CD4-positive, alpha-beta T cell treated with Interleukin-12 subunit alpha and Interleukin-12 subunit beta, for 1 hour (primary cell): ENCODE data around the gene SPPL3.
"Not testable (repeated sequence)": the region's sequence is repeated elsewhere in the genome, so short reads cannot be mapped to it uniquely, and the experiment has no call there.

Experiments
- DNase-seq: peaks from one replicate; pipeline ENCODE4 v3.0.0-alpha.2; 2020

Gene SPPL3

DNA sequence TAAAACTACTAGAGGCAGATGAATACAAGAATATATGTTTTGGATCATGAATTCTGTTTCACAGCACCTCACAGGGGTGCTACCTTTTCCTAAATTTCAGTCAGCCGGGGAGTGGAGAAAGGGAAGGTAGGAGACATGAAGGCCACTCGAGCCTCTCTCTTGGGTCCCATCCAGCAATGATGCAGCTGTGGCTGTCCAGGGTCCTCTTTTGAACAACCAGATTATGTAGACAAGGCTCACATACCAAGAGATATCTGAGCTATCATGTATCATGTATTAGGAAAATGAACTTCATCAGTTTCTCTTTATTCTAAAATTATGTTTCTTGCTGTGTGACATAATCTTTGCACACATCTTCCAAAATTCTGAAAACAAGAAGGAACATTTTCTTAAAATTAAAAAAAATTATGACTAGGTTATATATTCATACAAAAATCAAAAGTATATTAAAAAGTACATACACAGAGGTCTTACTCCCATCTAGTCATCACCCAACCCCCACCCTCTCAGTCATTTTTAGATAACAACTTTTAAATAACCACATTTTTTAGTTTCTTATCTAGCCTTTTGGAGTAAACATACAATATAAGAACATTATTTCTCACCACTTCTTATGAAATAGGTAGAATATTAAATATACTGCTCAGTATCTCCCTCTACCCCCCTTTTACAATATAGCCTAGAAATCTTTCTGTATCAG, 89.8 kb downstream of the SPPL3 start:
- no peak for DNase-seq

DNA sequence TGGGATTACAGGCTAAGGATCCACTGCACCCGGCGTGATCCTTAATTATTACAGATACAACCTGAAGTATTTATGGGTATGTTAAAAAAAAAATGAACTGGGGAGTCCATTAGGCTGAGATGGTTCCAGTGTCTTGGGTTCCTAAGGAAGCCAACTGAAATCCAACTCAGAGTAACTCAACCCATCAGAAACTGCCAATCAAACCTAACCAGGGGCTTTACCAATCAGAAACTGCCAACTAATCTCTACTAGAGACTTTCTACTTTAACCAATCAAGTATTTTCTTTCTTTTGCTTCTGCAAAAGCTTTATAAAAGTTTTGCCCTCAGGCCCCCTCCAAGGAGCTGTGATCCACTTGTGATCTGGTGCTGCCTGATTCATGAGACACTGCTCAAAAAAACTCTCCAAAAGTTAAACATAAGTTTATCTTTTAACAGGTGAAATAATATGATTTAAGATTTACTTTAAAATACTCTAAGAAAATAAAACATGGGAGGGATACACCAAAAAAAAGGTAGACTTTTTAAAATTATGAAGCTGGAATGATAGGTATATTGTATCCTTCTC, 90.5 kb downstream of the SPPL3 start:
- DNase-seq = no peak

DNA sequence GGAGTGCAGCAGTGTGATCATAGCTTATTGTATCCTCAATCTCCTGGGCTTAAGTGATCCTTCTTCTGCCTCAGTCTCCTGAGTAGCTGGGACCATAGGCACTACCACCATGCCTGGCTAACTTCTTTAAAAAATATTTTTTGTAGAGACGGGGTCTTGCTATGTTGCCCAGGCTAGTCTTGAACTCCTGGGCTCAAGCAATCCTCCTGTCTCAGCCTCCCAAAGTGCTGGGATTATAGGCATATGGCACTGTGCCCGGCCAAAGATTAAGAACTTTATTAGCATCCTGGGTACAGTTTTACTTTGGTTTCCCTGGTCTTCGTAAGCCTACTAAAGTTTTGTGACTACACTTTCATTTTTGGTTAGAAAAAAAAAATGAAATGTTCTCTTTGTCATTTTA, 94.1 kb downstream of the SPPL3 start:
- DNase-seq = no peak

DNA sequence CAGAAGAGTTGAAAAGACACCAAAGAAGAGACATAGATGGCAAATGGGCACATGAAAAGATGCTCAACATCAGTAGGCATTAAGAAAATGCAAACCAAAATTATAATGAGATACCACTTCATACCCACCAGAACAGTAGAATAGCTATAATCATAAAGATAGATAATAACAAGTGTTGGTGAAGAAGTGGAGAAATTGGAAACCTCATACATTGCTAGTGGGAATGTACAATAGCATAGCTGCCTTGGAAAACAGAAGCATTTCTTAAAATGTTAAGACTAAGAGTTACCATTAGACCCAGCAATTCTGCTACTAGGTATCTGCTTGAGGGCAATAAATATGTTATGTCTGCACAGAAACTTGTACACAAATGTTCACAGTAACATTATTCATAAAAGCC, 99.7 kb downstream of the SPPL3 start:
- no peak for DNase-seq

DNA sequence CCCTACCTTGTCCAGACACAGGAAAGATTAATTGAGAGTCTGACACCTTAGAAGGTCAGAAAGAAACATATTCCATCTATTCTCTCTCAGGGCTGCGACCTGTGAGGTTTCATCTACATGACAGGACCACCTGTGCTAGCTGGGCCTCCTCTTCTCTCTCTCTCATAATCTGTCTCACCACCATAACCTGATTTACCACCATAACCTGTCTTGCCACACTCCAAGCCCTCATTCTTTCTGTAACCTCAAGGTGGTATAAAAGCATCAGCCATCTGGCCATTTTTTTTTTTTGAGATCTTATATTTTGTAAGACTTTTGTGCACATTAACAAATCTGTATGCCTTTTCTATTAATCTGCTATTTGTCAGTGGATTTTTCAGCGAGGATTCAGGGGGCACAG, 103.0 kb downstream of the SPPL3 start:
- no peak for DNase-seq

DNA sequence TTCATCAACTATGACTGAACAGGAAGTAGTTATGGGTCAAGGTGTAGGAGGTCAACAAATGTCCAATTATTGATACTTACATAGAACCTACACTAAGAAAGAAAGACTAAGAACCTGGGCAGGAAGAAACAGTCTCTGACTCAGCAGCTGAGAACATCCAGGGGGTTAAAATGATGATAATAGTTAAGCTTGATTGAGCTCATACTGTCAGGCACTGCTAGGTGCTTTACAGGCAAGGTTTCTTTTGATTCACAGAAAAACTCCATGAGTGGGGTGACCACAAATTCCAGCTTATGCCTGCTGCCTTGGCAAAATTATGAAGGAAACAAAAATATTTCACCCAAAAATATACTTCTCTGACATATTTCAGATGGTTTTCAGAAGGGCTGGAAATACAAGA, 103.5 kb downstream of the SPPL3 start:
- DNase-seq = no peak

- no peak for DNase-seq
Observed at GRCh38 chr12:120799243-120800045, 104.7 kb downstream of the SPPL3 start.

DNA sequence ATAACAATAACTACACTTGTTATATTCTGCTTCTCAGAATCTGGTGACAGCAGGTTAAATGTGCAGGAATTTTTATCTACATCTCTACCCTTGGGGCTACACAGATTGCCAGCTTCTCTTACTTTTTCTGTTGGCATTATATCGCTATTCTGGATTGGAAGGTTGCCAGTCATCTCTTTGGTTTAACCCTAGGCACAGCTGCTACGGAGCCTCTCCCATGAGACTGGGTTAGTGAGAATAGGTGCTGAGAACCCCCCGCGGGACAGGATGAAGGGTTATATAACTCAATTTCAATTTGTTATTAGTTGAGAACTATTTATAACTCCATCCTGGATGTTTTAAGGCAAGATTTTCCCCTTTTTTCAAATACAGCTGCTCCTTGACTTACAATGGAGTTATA, 105.5 kb downstream of the SPPL3 start:
- DNase-seq = no peak

- no peak for DNase-seq
Observed at GRCh38 chr12:120797677-120798642, 106.2 kb downstream of the SPPL3 start.

DNA sequence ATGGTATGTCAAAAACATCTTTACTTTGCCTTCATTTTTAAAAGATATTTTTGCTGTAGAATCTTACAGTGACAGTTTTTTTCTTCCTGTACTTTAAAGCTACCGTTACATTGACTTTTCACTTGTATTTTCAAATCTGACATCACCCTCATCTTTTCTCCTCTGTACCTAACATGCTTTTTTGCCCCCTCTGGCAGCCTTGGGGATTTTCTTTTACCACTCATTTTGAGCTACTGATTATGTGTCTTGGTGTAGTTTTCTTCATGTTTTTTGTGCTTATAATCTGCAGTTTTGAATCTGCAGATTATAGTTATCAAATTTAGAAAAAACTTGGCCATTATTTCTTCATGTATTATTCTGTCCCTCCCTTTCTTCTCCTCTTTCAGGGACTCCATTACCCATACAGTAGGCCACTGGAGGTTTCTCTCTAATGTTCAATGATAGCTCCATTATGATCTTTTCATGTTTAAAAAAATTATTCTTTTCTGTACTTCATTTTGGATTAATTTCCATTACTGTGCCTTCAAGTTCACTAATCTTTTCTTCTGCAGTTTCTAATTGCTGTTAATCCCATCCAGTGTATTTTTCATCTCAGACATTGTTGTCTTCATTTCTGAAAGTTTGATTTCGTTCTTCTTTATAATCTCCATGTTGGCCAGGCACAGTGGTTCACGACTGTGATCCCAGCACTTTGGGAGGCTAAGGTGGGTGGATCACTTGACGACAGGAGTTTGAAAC, 108.5 kb downstream of the SPPL3 start:
- DNase-seq = no peak

DNA sequence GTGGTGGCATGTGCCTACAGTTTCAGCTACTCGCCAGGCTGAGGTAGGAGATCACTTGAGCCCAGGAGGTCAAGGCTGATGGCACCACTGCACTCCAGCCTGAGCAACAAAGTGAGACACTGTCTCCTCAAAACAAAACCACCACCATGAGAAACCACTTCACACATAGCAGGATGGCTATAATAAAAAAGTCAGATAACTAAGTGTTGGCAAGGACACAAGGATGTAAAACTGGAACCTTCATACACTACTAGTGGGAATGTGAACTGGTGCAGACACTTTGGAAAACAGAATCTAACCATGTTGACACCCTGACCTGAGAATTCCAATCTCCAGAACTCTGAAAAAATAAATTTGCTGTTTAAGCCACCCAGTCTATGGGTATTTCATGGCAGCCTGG, 110.8 kb downstream of the SPPL3 start:
- no peak for DNase-seq

DNA sequence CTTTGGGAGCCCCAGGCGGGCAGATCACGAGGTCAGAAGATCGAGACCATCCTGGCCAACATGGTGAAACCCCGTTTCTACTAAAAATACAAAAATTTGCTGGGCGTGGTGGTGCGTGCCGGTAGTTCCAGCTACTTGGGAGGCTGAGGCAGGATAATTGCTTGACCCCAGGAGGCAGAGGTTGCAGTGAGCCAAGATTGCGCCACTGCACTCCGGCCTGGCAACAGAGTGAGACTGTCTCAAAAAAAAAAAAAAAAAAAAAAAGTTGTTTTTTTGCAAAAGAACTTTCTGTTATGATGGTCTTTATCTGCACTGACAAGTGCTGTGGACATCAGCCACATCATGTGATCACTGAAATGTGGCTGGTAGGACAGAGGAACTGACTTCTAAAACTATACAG, 111.7 kb downstream of the SPPL3 start:
- DNase-seq = not testable (repeated sequence)

- DNase-seq = no peak
Observed at GRCh38 chr12:120791669-120792176, 112.4 kb downstream of the SPPL3 start.

- no peak for DNase-seq
Observed at GRCh38 chr12:120790114-120790513, 114.0 kb downstream of the SPPL3 start.

- DNase-seq = no peak
Observed at GRCh38 chr12:120787889-120788288, 116.3 kb downstream of the SPPL3 start.

GRCh38 chr12:120784804-120785203, 119.4 kb downstream of the SPPL3 start:
- DNase-seq = no peak

GRCh38 chr12:120783197-120783596, 121.0 kb downstream of the SPPL3 start:
- no peak for DNase-seq

DNA sequence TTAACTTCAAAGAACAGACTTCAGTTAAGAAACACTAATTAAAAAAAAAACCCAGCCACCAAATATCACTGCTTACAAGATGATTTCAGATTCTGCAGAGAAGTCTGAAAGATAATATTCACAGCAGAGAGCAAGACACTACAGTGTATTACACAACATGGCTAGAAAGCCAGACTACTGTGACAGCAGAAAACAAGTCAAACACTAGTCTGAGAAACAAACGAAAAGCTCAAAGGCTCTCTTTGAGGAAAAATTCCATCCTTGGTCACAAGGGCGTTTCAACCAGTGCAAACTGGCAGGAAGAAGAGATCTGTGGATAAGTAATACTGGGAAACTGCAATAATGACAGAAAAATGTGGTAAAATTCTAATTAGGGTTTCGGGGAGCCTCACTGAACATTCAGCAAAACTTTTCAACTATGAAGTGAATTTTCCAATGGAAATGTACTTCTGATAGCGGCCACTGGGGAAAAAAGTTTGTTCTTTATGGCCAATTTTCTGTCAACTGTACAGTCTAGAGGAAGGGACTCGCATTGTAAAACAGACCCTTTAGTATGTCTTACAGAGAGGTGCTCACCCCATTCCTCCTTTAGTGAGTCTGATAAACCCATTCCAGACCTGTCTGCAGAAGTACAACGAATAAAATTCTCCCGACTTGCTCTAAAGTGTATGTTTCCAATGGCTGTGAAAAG, 128.2 kb downstream of the SPPL3 start:
- DNase-seq = no peak

- DNase-seq = no peak
Observed at GRCh38 chr12:120774169-120774916, 129.8 kb downstream of the SPPL3 start.

- no peak for DNase-seq
Observed at GRCh38 chr12:120771097-120771496, 133.1 kb downstream of the SPPL3 start.
